ENCODE measurements around the gene GMNN.
A peak's percentile ranks its signal among the peaks of the same experiment; 100 is the strongest.

Gene GMNN

GRCh38 chr6:24807584-24807983 is 32.8 kb downstream of the GMNN start:
- DNase-seq (ENCODE audit: low read depth), result no peak

GRCh38 chr6:24809728-24810127 is 35.0 kb downstream of the GMNN start:
- no peak for DNase-seq (ENCODE audit: low read depth)

GRCh38 chr6:24818346-24818745 is 43.6 kb downstream of the GMNN start:
- DNase-seq (ENCODE audit: low read depth), result no peak

- DNase-seq (ENCODE audit: low read depth), result no peak
These were observed 47.2 kb downstream of the GMNN start for GRCh38 chr6:24821860-24822444.

GRCh38 chr6:24822696-24823095 is 48.0 kb downstream of the GMNN start:
- peak; percentile 28 for DNase-seq (ENCODE audit: low read depth)

- no peak for DNase-seq (ENCODE audit: low read depth)
These were observed 48.4 kb downstream of the GMNN start for GRCh38 chr6:24823185-24823584.

GRCh38 chr6:24824142-24824938 is 49.6 kb downstream of the GMNN start:
- no peak for DNase-seq (ENCODE audit: low read depth)

GRCh38 chr6:24825130-24825630 is 50.4 kb downstream of the GMNN start:
- no peak for DNase-seq (ENCODE audit: low read depth)

GRCh38 chr6:24827162-24827561 is 52.4 kb downstream of the GMNN start:
- no peak for DNase-seq (ENCODE audit: low read depth)

GRCh38 chr6:24827970-24828369 is 53.2 kb downstream of the GMNN start:
- DNase-seq (ENCODE audit: low read depth), result no peak

GRCh38 chr6:24829657-24830056 is 54.9 kb downstream of the GMNN start:
- DNase-seq (ENCODE audit: low read depth), result no peak

GRCh38 chr6:24831771-24832716 is 57.3 kb downstream of the GMNN start:
- peak; percentile 87 for DNase-seq (ENCODE audit: low read depth)

GRCh38 chr6:24832794-24833193 is 58.1 kb downstream of the GMNN start:
- DNase-seq (ENCODE audit: low read depth), result no peak

GRCh38 chr6:24833711-24834386 is 59.1 kb downstream of the GMNN start:
- DNase-seq (ENCODE audit: low read depth), result no peak

Data from EH (cell line).